Measurements from ENCODE around the gene GRID2. TPM values are rescaled to one million over a fixed set of nuclear protein-coding genes. Genes with fewer than 3 reads are reported as not detected.

Gene GRID2
- polyA plus RNA-seq, 1 donor (not counting 4 experiments of a cell fraction or from before 2014, with no cell fraction given), result not detected

DNA sequence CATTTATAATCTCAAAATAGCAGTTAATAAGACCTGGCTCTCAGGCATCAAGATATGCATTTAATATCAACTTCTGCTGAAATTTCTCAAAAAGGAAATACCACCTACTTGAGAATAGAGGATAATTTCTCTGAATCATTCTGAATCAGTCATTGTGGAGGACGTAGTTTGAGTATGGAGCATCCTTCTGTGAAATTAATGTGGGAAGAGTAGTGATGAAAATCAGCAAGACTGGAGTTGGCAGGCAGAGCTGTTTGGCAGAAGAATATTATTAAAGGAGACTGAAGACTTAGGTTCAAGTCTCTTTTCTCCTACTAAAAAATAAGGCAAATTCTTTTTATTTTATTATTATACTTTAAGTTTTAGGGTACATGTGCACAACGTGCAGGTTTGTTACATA lies 1199.2 kb downstream of the GRID2 start:
- H3K9me3 ChIP-seq (ENCODE audit: control insufficient read depth, low read depth, low read length), result no peaks in the 10 kb centered on the region
- H3K27ac ChIP-seq (ENCODE audit: control insufficient read depth, insufficient read depth, low read length), result no peak overlapping the region
- H3K79me2 ChIP-seq (ENCODE audit: control insufficient read depth, insufficient read depth, low read length), result no peaks in the 10 kb centered on the region
- H3K36me3 ChIP-seq (ENCODE audit: control insufficient read depth in 2 of 2, extremely low read depth in 1 of 2, insufficient read depth in 2 of 2, low read length in 2 of 2), result no peaks in the 10 kb centered on the region
- no peaks in the 10 kb centered on the region for H3K9me1 ChIP-seq (ENCODE audit: control insufficient read depth, extremely low read depth, insufficient read depth, low read length)
- no peaks in the 10 kb centered on the region for H3K27me3 ChIP-seq (ENCODE audit: control insufficient read depth, extremely low read depth, insufficient read depth, low read length)
- FAIRE-seq (no peak), DNase-seq (ENCODE audit: low read depth, low spot score) (no peak)
- dilution Hi-C loops (cut with MboI; ENCODE audit: extremely low pct_ligation_motif_present, low sequenced_read_pairs), result no loop called here
- no peaks in the 10 kb centered on the region for H3K4me1 ChIP-seq (ENCODE audit: control insufficient read depth, extremely low read depth, insufficient read depth, low read length)
- TF ChIP-seq EZH2 (IDR thresholded peaks at IDR 0.05; ENCODE audit: low read length), result no peak
- no peak for TF ChIP-seq CTCF (optimal IDR thresholded peaks at IDR 0.05 in 1 of 3, IDR thresholded peaks at IDR 0.05 in 1 of 3, conservative IDR thresholded peaks at IDR 0.05 in 1 of 3; ENCODE audit: extremely low read depth in 1 of 3, insufficient read depth in 2 of 3, low read length in 3 of 3)
- no peak overlapping the region for H2AFZ ChIP-seq (ENCODE audit: control insufficient read depth, low read length)
- no peak overlapping the region for H3K4me3 ChIP-seq (ENCODE audit: control insufficient read depth in 2 of 3, extremely low read depth in 1 of 3, insufficient read depth in 2 of 3, low read depth in 1 of 3, low read length in 3 of 3)
- H4K20me1 ChIP-seq (ENCODE audit: control insufficient read depth, extremely low read depth, insufficient read depth, low read length), result no peaks in the 10 kb centered on the region
- H3K9ac ChIP-seq (ENCODE audit: control insufficient read depth, extremely low read depth, insufficient read depth, low read length), result no peak overlapping the region
- no peak overlapping the region for H3K4me2 ChIP-seq (ENCODE audit: control insufficient read depth, extremely low read depth, insufficient read depth, low read depth, low read length)

GRCh38 chr4:93513851-93514250 lies 1210.1 kb downstream of the GRID2 start:
- Histone ChIP-seq H4K20me1 (ENCODE audit: control insufficient read depth, extremely low read depth, insufficient read depth, low read length) (no peaks in the 10 kb centered on the region), H3K4me2 (ENCODE audit: control insufficient read depth, extremely low read depth, insufficient read depth, low read depth, low read length) (no peak overlapping the region), H3K27me3 (ENCODE audit: control insufficient read depth, extremely low read depth, insufficient read depth, low read length) (no peaks in the 10 kb centered on the region), H3K9ac (ENCODE audit: control insufficient read depth, extremely low read depth, insufficient read depth, low read length) (no peak overlapping the region), H3K9me3 (ENCODE audit: control insufficient read depth, low read depth, low read length) (no peaks in the 10 kb centered on the region), H3K4me1 (ENCODE audit: control insufficient read depth, extremely low read depth, insufficient read depth, low read length) (no peaks in the 10 kb centered on the region), H3K79me2 (ENCODE audit: control insufficient read depth, insufficient read depth, low read length) (no peaks in the 10 kb centered on the region), H3K9me1 (ENCODE audit: control insufficient read depth, extremely low read depth, insufficient read depth, low read length) (no peaks in the 10 kb centered on the region), H2AFZ (ENCODE audit: control insufficient read depth, low read length) (no peak overlapping the region), H3K27ac (ENCODE audit: control insufficient read depth, insufficient read depth, low read length) (no peak overlapping the region), H3K36me3 (ENCODE audit: control insufficient read depth in 2 of 2, extremely low read depth in 1 of 2, insufficient read depth in 2 of 2, low read length in 2 of 2) (no peaks in the 10 kb centered on the region), H3K4me3 (ENCODE audit: control insufficient read depth in 2 of 3, extremely low read depth in 1 of 3, insufficient read depth in 2 of 3, low read depth in 1 of 3, low read length in 3 of 3) (no peak overlapping the region)
- dilution Hi-C loops (cut with MboI; ENCODE audit: extremely low pct_ligation_motif_present, low sequenced_read_pairs), result no loop called here
- DNase-seq (ENCODE audit: low read depth, low spot score) (no peak), FAIRE-seq (no peak)
- no peak for TF ChIP-seq EZH2 (IDR thresholded peaks at IDR 0.05; ENCODE audit: low read length)

- Histone ChIP-seq H3K79me2 (ENCODE audit: control insufficient read depth, insufficient read depth, low read length) (no peaks in the 10 kb centered on the region), H3K9me3 (ENCODE audit: control insufficient read depth, low read depth, low read length) (no peaks in the 10 kb centered on the region), H4K20me1 (ENCODE audit: control insufficient read depth, extremely low read depth, insufficient read depth, low read length) (no peaks in the 10 kb centered on the region), H3K4me3 (ENCODE audit: control insufficient read depth in 2 of 3, extremely low read depth in 1 of 3, insufficient read depth in 2 of 3, low read depth in 1 of 3, low read length in 3 of 3) (no peak overlapping the region), H3K4me2 (ENCODE audit: control insufficient read depth, extremely low read depth, insufficient read depth, low read depth, low read length) (no peak overlapping the region), H3K4me1 (ENCODE audit: control insufficient read depth, extremely low read depth, insufficient read depth, low read length) (no peaks in the 10 kb centered on the region), H3K27me3 (ENCODE audit: control insufficient read depth, extremely low read depth, insufficient read depth, low read length) (no peaks in the 10 kb centered on the region), H3K9ac (ENCODE audit: control insufficient read depth, extremely low read depth, insufficient read depth, low read length) (no peak overlapping the region), H2AFZ (ENCODE audit: control insufficient read depth, low read length) (no peak overlapping the region), H3K9me1 (ENCODE audit: control insufficient read depth, extremely low read depth, insufficient read depth, low read length) (no peaks in the 10 kb centered on the region), H3K27ac (ENCODE audit: control insufficient read depth, insufficient read depth, low read length) (no peak overlapping the region), H3K36me3 (ENCODE audit: control insufficient read depth in 2 of 2, extremely low read depth in 1 of 2, insufficient read depth in 2 of 2, low read length in 2 of 2) (no peaks in the 10 kb centered on the region)
- FAIRE-seq (no peak), DNase-seq (ENCODE audit: low read depth, low spot score) (no peak)
- TF ChIP-seq EZH2 (IDR thresholded peaks at IDR 0.05; ENCODE audit: low read length) (no peak), CTCF (optimal IDR thresholded peaks at IDR 0.05 in 1 of 3, IDR thresholded peaks at IDR 0.05 in 1 of 3, conservative IDR thresholded peaks at IDR 0.05 in 1 of 3; ENCODE audit: extremely low read depth in 1 of 3, insufficient read depth in 2 of 3, low read length in 3 of 3) (no peak)
- dilution Hi-C loops (cut with MboI; ENCODE audit: extremely low pct_ligation_motif_present, low sequenced_read_pairs), result no loop called here
These were observed 1211.4 kb downstream of the GRID2 start for GRCh38 chr4:93515208-93515607.
